Measurements from ENCODE around the gene ZCCHC2. TPM values are rescaled to one million over a fixed set of nuclear protein-coding genes. Genes with fewer than 3 reads are reported as not detected.

ZCCHC2 gene
- total RNA-seq, 4 donors from 2014 or later = 17.6 to 36.6 (median 22.4) TPM

DNA sequence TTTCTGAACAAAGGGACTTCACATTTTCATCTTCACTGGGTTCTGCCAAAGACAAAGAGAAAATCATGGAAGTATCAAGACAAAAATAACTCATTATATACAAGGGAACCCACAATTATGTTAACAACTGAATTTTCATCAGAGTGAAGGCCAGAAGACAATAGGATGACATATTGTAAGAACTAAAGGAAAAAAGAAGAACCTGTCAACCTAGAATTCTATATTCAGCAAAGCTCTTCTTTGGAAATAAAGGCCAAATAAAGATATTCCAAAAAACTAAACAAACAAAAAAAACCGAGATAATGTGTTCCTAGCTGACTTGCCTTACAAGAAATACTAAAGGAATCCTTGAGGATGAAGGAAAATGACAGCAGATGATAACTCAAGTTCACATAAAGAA, 10.3 kb upstream of the ZCCHC2 start:
- peaks cover 27 to 31% of the 10 kb centered on the region in 2 donors for H3K9me3 ChIP-seq
- no peak for DNase-seq
- no peaks in the 10 kb centered on the region for H3K27me3 ChIP-seq
- no peaks in the 10 kb centered on the region for H3K36me3 ChIP-seq
- in situ Hi-C loops (cut with MboI; ENCODE audit: low pct_ligation_motif_present in 1 of 4, low pct_unique_long_range_greater_than_20kb in 1 of 4, low sequenced_read_pairs in 3 of 4) (no loop called here), intact Hi-C loops (cut with DNase I; ENCODE audit: low total_unique reads) (no loop called here)
- no peak overlapping the region for H3K27ac ChIP-seq
- peaks cover 0 to 5% (median 2%) of the 10 kb centered on the region in 4 donors for H3K4me1 ChIP-seq
- H3K4me3 ChIP-seq = no peak overlapping the region
- WGBS, 2 donors (ENCODE audit: low coverage in 1 of 2) = 78 to 79% methylated on average over 1 of the region's 1 CpG
- TF ChIP-seq, protein P1, sequence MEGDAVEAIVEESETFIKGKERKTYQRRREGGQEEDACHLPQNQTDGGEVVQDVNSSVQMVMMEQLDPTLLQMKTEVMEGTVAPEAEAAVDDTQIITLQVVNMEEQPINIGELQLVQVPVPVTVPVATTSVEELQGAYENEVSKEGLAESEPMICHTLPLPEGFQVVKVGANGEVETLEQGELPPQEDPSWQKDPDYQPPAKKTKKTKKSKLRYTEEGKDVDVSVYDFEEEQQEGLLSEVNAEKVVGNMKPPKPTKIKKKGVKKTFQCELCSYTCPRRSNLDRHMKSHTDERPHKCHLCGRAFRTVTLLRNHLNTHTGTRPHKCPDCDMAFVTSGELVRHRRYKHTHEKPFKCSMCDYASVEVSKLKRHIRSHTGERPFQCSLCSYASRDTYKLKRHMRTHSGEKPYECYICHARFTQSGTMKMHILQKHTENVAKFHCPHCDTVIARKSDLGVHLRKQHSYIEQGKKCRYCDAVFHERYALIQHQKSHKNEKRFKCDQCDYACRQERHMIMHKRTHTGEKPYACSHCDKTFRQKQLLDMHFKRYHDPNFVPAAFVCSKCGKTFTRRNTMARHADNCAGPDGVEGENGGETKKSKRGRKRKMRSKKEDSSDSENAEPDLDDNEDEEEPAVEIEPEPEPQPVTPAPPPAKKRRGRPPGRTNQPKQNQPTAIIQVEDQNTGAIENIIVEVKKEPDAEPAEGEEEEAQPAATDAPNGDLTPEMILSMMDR (IDR thresholded peaks at IDR 0.05) = no peak
- TF ChIP-seq POLR2AphosphoS5 (IDR thresholded peaks at IDR 0.05) (no peak), POLR2A (IDR thresholded peaks at IDR 0.05) (no peak), EP300 (IDR thresholded peaks at IDR 0.05; ENCODE audit: low read depth) (no peak)

DNA sequence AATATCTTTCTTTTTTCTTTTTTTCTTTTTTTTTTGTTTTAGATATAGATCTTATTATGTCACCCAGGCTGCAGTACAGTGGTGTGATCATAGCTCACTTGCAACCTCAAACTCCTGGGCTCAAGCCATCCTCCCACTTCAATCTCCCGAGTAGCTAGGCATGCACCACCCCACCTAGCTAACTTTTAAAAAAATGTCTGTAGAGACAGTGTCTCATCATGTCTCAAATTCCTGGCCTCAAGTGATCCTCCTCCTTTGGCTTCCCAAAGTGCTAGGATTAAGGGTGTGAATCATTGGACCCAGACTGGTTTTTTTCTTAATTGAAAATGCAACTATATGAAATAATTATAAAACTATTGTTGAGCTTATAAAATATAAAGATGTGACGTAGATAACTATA, 9.8 kb upstream of the ZCCHC2 start:
- no peaks in the 10 kb centered on the region for H3K36me3 ChIP-seq
- H3K4me1 ChIP-seq = peaks cover 0 to 5% (median 2%) of the 10 kb centered on the region in 4 donors
- whole genome bisulfite sequencing, 2 donors (ENCODE audit: low coverage in 1 of 2) = 86 to 100% methylated on average over 2 of the region's 2 CpGs
- peaks cover 27 to 31% of the 10 kb centered on the region in 2 donors for H3K9me3 ChIP-seq
- in situ Hi-C loops (cut with MboI; ENCODE audit: low pct_ligation_motif_present in 1 of 4, low pct_unique_long_range_greater_than_20kb in 1 of 4, low sequenced_read_pairs in 3 of 4) = no loop called here
- TF ChIP-seq POLR2AphosphoS5 (IDR thresholded peaks at IDR 0.05) = no peak
- TF ChIP-seq POLR2A (IDR thresholded peaks at IDR 0.05) = no peak
- TF ChIP-seq, protein P1 (IDR thresholded peaks at IDR 0.05) = no peak
- TF ChIP-seq EP300 (IDR thresholded peaks at IDR 0.05; ENCODE audit: low read depth) = no peak
- H3K27ac ChIP-seq = no peak overlapping the region
- no peaks in the 10 kb centered on the region for H3K27me3 ChIP-seq
- H3K4me3 ChIP-seq = no peak overlapping the region
- DNase-seq = no peak
- intact Hi-C loops (cut with DNase I; ENCODE audit: low total_unique reads) = no loop called here

DNA sequence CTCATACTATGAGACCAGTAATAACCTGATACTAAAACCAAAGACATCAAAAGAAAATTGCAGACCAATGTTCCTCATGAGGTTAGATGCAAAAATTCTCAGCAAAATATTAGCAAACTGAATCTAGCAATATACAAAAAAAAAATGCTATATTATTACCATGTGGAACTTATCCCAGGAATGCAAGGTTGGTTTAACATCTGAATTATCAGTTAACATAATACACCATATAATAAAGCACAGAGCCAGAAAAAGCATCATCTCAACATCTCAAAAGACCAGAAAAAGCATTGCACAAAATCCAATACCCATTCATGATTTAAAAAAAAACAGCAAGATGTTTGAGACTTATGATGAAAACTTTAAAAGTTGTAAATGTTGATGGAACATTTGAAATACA, 8.3 kb upstream of the ZCCHC2 start:
- peaks cover 27 to 31% of the 10 kb centered on the region in 2 donors for H3K9me3 ChIP-seq
- no peaks in the 10 kb centered on the region for H3K36me3 ChIP-seq
- no peak for TF ChIP-seq POLR2AphosphoS5 (IDR thresholded peaks at IDR 0.05)
- no peak for TF ChIP-seq POLR2A (IDR thresholded peaks at IDR 0.05)
- TF ChIP-seq, protein P1 (IDR thresholded peaks at IDR 0.05) = no peak
- no peak for TF ChIP-seq EP300 (IDR thresholded peaks at IDR 0.05; ENCODE audit: low read depth)
- in situ Hi-C loops (cut with MboI; ENCODE audit: low pct_ligation_motif_present in 1 of 4, low pct_unique_long_range_greater_than_20kb in 1 of 4, low sequenced_read_pairs in 3 of 4) = no loop called here
- no peak overlapping the region for H3K4me3 ChIP-seq
- no peak for DNase-seq
- intact Hi-C loops (cut with DNase I; ENCODE audit: low total_unique reads) = no loop called here
- H3K27me3 ChIP-seq = no peaks in the 10 kb centered on the region
- no peak overlapping the region for H3K27ac ChIP-seq
- H3K4me1 ChIP-seq = peaks cover 0 to 3% (median 1%) of the 10 kb centered on the region in 4 donors

DNA sequence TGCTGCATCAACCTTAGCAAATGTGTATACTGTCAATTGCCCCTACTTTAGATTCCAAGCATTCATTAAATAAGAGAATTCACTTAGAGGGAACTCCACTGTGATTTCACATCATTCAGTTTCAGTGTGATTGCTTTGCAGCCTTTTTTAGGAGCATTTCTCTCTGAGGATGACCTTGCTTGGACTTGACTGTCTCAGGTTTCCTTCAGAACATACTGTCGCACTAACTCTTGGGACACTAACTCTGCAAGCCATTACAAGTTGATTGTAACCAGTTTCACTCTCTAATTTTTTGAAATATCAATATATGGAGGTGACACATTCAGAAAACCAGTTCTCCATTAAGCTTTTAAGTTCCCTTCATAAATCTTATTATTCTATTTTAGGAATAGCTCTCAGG, 6.6 kb upstream of the ZCCHC2 start:
- peaks cover 0 to 5% (median 0%) of the 10 kb centered on the region in 4 donors for H3K4me1 ChIP-seq
- intact Hi-C loops (cut with DNase I; ENCODE audit: low total_unique reads) = no loop called here
- no peak for DNase-seq
- in situ Hi-C loops (cut with MboI; ENCODE audit: low pct_ligation_motif_present in 1 of 4, low pct_unique_long_range_greater_than_20kb in 1 of 4, low sequenced_read_pairs in 3 of 4) = no loop called here
- WGBS, 2 donors (ENCODE audit: low coverage in 1 of 2) = 86 to 96% methylated on average over 1 of the region's 1 CpG
- no peak overlapping the region for H3K27ac ChIP-seq
- no peaks in the 10 kb centered on the region for H3K36me3 ChIP-seq
- TF ChIP-seq EP300 (IDR thresholded peaks at IDR 0.05; ENCODE audit: low read depth) (no peak), POLR2A (IDR thresholded peaks at IDR 0.05) (no peak), POLR2AphosphoS5 (IDR thresholded peaks at IDR 0.05) (no peak)
- TF ChIP-seq, protein P1 (IDR thresholded peaks at IDR 0.05) = no peak
- no peaks in the 10 kb centered on the region for H3K27me3 ChIP-seq
- H3K9me3 ChIP-seq = peaks cover 27 to 31% of the 10 kb centered on the region in 2 donors
- no peak overlapping the region for H3K4me3 ChIP-seq

Data from transverse colon (tissue), 4 donors.